GM12878 (cell line): ENCODE measurements around the gene ENG. TPM values are rescaled to one million over a fixed set of nuclear protein-coding genes. Genes with fewer than 3 reads are reported as not detected.
"Not testable (repeated sequence)": the region's sequence is repeated elsewhere in the genome, so short reads cannot be mapped to it uniquely, and the experiment has no call there.

Experiments
- ATAC-seq: fragments of 200-7000 bp; cut with Tn5 transposase; 3 replicates; pipeline ENCODE4 v1.9.1; 2020; ENCODE audit warnings: mild to moderate bottlenecking, moderate library complexity
- BruUV-seq: library from RNA; stranded (reverse); fragments of 400-500 nt; replicated peaks from 2 replicates; lab custom pipeline; 2021; lab: Mats Ljungman, UMichigan
- CTCF ChIA-PET: fragments of 300-600 bp; sonication (Branson Sonifier 250); formaldehyde crosslinking; extraction: SDS; loops from one replicate; lab custom pipeline; 2021; ENCODE audit warnings: inconsistent platforms; lab: Yijun Ruan, JAX
- POLR2A ChIA-PET: fragments of 350-600 bp; formaldehyde crosslinking; extraction: SDS; loops from one replicate; lab custom pipeline; 2021; ENCODE audit warnings: inconsistent platforms; lab: Charles Lee
- RAD21 ChIA-PET: fragments of 300-600 bp; sonication (Branson Sonifier 250); formaldehyde crosslinking; loops from one replicate; lab custom pipeline; 2023; ENCODE audit warnings: antibody characterized with exemption; ENCODE audit not compliant: unreplicated experiment; lab: Charles Lee
- SMC1A ChIA-PET: fragments of 300-600 bp; sonication (Branson Sonifier 250); formaldehyde crosslinking; loops from one replicate; lab custom pipeline; 2023; ENCODE audit not compliant: unreplicated experiment, uncharacterized antibody; lab: Charles Lee
- DNase-seq: peaks from one replicate; pipeline ENCODE4 v3.0.0-alpha.2; 2011; ENCODE audit warnings: low read depth, low spot score
- FAIRE-seq: peaks from 3 replicates; lab custom pipeline; 2011; peaks lifted over from hg19 to GRCh38; lab: Jason Lieb, UNC
- H2AFZ ChIP-seq: 2 replicates; pipeline ENCODE4 v1.6.0; 2011; ENCODE audit warnings: low read depth, low read length, control low read depth; ENCODE audit not compliant: control insufficient read depth
- H3K27ac ChIP-seq: 2 replicates; pipeline ENCODE4 v1.5.1; 2011; ENCODE audit warnings: control low read depth; ENCODE audit not compliant: control insufficient read depth, insufficient read depth
- H3K27me3 ChIP-seq, 2 experiments: replicated peaks in 1 of 2; 2 replicates each; pipeline versions ENCODE4 v1.6.0 to v1.6.1; 2011; ENCODE audit warnings: low read length in 1 of 2; ENCODE audit not compliant: control insufficient read depth in 2 of 2, insufficient read depth in 2 of 2
- H3K36me3 ChIP-seq, 2 experiments: 2 replicates each; pipeline ENCODE4 v1.5.1; 2011; ENCODE audit warnings: low read length in 1 of 2; ENCODE audit not compliant: control insufficient read depth in 2 of 2, insufficient read depth in 2 of 2
- H3K4me1 ChIP-seq: 2 replicates; pipeline ENCODE4 v1.6.1; 2011; ENCODE audit warnings: mild to moderate bottlenecking, low read length, moderate library complexity, mixed read lengths; ENCODE audit not compliant: control insufficient read depth, insufficient read depth
- H3K4me2 ChIP-seq: 2 replicates; pipeline ENCODE4 v1.6.0; 2011; ENCODE audit warnings: control low read depth; ENCODE audit not compliant: control insufficient read depth, insufficient read depth
- H3K4me3 ChIP-seq: fragments of 200-600 bp; sonication (generic); 2 replicates; pipeline ENCODE4 v1.5.1; 2016
- H3K79me2 ChIP-seq: 2 replicates; pipeline ENCODE4 v1.6.0; 2011; ENCODE audit warnings: low read length; ENCODE audit not compliant: control insufficient read depth, insufficient read depth
- H3K9ac ChIP-seq: 2 replicates; pipeline ENCODE4 v1.8.0; 2011; ENCODE audit warnings: low read length, control low read depth, mixed read lengths; ENCODE audit not compliant: control insufficient read depth, insufficient read depth
- H3K9me3 ChIP-seq: replicated peaks from 3 replicates; pipeline ENCODE4 v1.5.1; 2011; ENCODE audit warnings: mild to moderate bottlenecking, low read length; ENCODE audit not compliant: control insufficient read depth, insufficient read depth
- H4K20me1 ChIP-seq: 2 replicates; pipeline ENCODE4 v1.6.0; 2011; ENCODE audit not compliant: control insufficient read depth, insufficient read depth
- BCL3 ChIP-seq: IDR thresholded peaks from 2 replicates; pipeline ENCODE4 v1.6.1; 2011; ENCODE audit warnings: borderline replicate concordance, low read depth, mild to moderate bottlenecking, moderate library complexity, low read length; ENCODE audit not compliant: insufficient read depth, poor library complexity, severe bottlenecking
- SPI1 ChIP-seq: IDR thresholded peaks from 2 replicates; pipeline ENCODE4 v1.6.1; 2011; ENCODE audit warnings: low read depth, mild to moderate bottlenecking, low read length, moderate library complexity, borderline replicate concordance; ENCODE audit not compliant: insufficient read depth
- WGBS: methylation state at CpG from one replicate; pipeline ENCODE4 v1.1.6; 2016; ENCODE audit warnings: low lambda C conversion rate; ENCODE audit not compliant: insufficient replicate concordance, insufficient coverage; ENCODE audit errors: missing lambda C conversion rate; 5-methylcytosine and 5-hydroxymethylcytosine counted together
- in situ Hi-C: fragments of 300-500 bp; cut with MboI; formaldehyde crosslinking; loops from 9 replicates; pipeline ENCODE4 v1.14.3; 2018; ENCODE audit warnings: mixed read lengths
- intact Hi-C: fragments of 100-400 bp; cut with micrococcal nuclease; formaldehyde crosslinking; loops from one replicate; pipeline ENCODE4 v1.14.2; 2022; ENCODE audit not compliant: unreplicated experiment
- polyA plus RNA-seq, 11 experiments: library from polyadenylated mRNA; depleted of rRNA in 4 of 11; unstranded in 6 of 11; stranded (reverse) in 5 of 11; fragments of >200 nt; fragmentation: Nextera tagmentation in 4 of 11; fragmentation: Illumina TruSeq in 1 of 11; extraction: Ambion mirVana in 4 of 11; extraction: Trizol in 1 of 11; gene quantifications; 1 replicate in 1 of 11; 2 replicates in 10 of 11; pipeline versions ENCODE4 v1.2.1 to v1.2.3, GENCODE V29; 2011 to 2016; ENCODE audit warnings: inconsistent platforms in 2 of 11, missing spikeins in 2 of 11, low read depth in 1 of 11
- total RNA-seq, 4 experiments: library from RNA; depleted of rRNA in 3 of 4; stranded (reverse); fragments of >200 nt in 3 of 4; fragmentation: Illumina TruSeq in 1 of 4; extraction: Trizol in 1 of 4; gene quantifications; 2 replicates each; pipeline versions ENCODE4 v1.2.1 to v1.2.3, GENCODE V29; 2013 to 2021

Gene ENG
- total and polyA plus RNA-seq, 10 of the 15 experiments (the other 5 are each of a cell fraction or from before 2014, with no cell fraction given): 0.14 to 10.1 (median 2.0) TPM

GRCh38 chr9:127881715-127882114, 27.3 kb upstream of the ENG start:
- FAIRE-seq, BruUV-seq, H3K27ac ChIP-seq, H3K4me1 ChIP-seq, H3K36me3 ChIP-seq, H2AFZ ChIP-seq, ATAC-seq, H3K79me2 ChIP-seq, DNase-seq, H3K27me3 ChIP-seq, H3K9ac ChIP-seq, in situ Hi-C loops, H4K20me1 ChIP-seq, H3K4me3 ChIP-seq, H3K4me2 ChIP-seq, H3K9me3 ChIP-seq: not testable (repeated sequence)
- 100% methylated on average over 3 of the region's 3 CpGs for WGBS
- ChIA-PET SMC1A (interaction anchor here (0.6 to 1.8 kb wide), 3 partner anchors 17 to 248 kb away, joined by 3 to 10 read pairs (median 3); no protein-coding TSS in a partner anchor), CTCF (interaction anchor here (1.5 to 2.6 kb wide), 4 partner anchors 12 to 39 kb away, joined by 4 to 16 read pairs (median 8); no protein-coding TSS in a partner anchor), POLR2A (interaction anchor here (0.7 kb wide), 1 partner anchor 35 kb away, joined by 3 read pairs; the partner anchor contains the start of gene ST6GALNAC4), RAD21 (interaction anchor here (0.6 to 1.3 kb wide), 4 partner anchors 12 to 345 kb away, joined by 3 to 9 read pairs (median 4); partner anchors contain the start of gene ST6GALNAC4)
- intact Hi-C loops: loop anchor here (5.0 kb wide), 1 partner anchor 36 kb away; the partner anchor contains the start of gene ST6GALNAC4

GRCh38 chr9:127880143-127880542, 25.7 kb upstream of the ENG start:
- DNase-seq (no peak), FAIRE-seq (peak; percentile 70), ATAC-seq (0 out of 3 replicates have a peak, but pooled peaks have one; percentile 27)
- CTCF ChIA-PET: interaction anchor here (1.5 kb wide), 1 partner anchor 26 kb away, joined by 3 read pairs; no protein-coding TSS in a partner anchor
- H3K9ac ChIP-seq: no peak overlapping the region
- BruUV-seq: no TSS peak
- in situ Hi-C loops (no loop called here), intact Hi-C loops (loop anchor here (5.0 kb wide), 1 partner anchor 37 kb away; the partner anchor contains the start of gene ST6GALNAC4)
- WGBS: 20% methylated on average over 2 of the region's 8 CpGs
- peaks cover 5% of the 10 kb centered on the region; the same call in 1 of the 2 replicates for H3K4me1 ChIP-seq
- H3K4me3 ChIP-seq: no peak overlapping the region
- SMC1A ChIA-PET: no interaction called here
- H4K20me1 ChIP-seq: no peaks in the 10 kb centered on the region
- H3K4me2 ChIP-seq: no peak overlapping the region
- POLR2A ChIA-PET: no interaction called here
- H3K36me3 ChIP-seq: no peaks in the 10 kb centered on the region
- H3K27ac ChIP-seq: no peak overlapping the region
- RAD21 ChIA-PET: no interaction called here
- H3K27me3 ChIP-seq: no peaks in the 10 kb centered on the region; a peak in 1 of 4 replicates
- TF ChIP-seq SPI1 (peak; percentile 7; the same call in 1 of the 2 replicates), BCL3 (no peak)
- no peaks in the 10 kb centered on the region for H3K9me3 ChIP-seq
- H3K79me2 ChIP-seq: no peaks in the 10 kb centered on the region
- H2AFZ ChIP-seq: no peak overlapping the region
